H9 (cell line): ENCODE results near the gene KIAA0825. TPM values are rescaled to one million over a fixed set of nuclear protein-coding genes. Genes with fewer than 3 reads are reported as not detected.

Source experiments
- DNase-seq: peaks from one replicate; pipeline ENCODE4 v3.0.0-alpha.2; 2017
- H2AFZ ChIP-seq: one replicate; pipeline ENCODE4 v1.6.1; 2013; ENCODE audit warnings: mild to moderate bottlenecking, low read length, control low read depth, moderate library complexity
- H2AK5ac ChIP-seq: 2 replicates; pipeline ENCODE4 v1.6.1; 2013; ENCODE audit warnings: low read length, control low read depth, mixed read lengths; ENCODE audit not compliant: insufficient read length
- H2BK120ac ChIP-seq: one replicate; pipeline ENCODE4 v1.6.1; 2013; ENCODE audit warnings: low read depth, mild to moderate bottlenecking, low read length, control low read depth, inconsistent platforms; ENCODE audit not compliant: poor library complexity, severe bottlenecking
- H2BK12ac ChIP-seq: 2 replicates; pipeline ENCODE4 v1.6.1; 2013; ENCODE audit warnings: low read length, control low read depth, mixed read lengths, low read depth; ENCODE audit not compliant: insufficient read length
- H2BK15ac ChIP-seq: 2 replicates; pipeline ENCODE4 v1.6.1; 2013; ENCODE audit warnings: low read depth, low read length, control low read depth
- H2BK20ac ChIP-seq: one replicate; pipeline ENCODE4 v1.6.1; 2013; ENCODE audit warnings: low read depth, mild to moderate bottlenecking, low read length, control low read depth, inconsistent platforms; ENCODE audit not compliant: poor library complexity, severe bottlenecking
- H2BK5ac ChIP-seq: 2 replicates; pipeline ENCODE4 v1.6.1; 2013; ENCODE audit warnings: low read length, control low read depth, mixed read lengths; ENCODE audit not compliant: insufficient read length
- H3K14ac ChIP-seq: 2 replicates; pipeline ENCODE4 v1.6.1; 2013; ENCODE audit warnings: low read length, control low read depth; ENCODE audit not compliant: insufficient read depth
- H3K18ac ChIP-seq: 2 replicates; pipeline ENCODE4 v1.6.1; 2013; ENCODE audit warnings: low read depth, mild to moderate bottlenecking, mixed read lengths, low read length, control low read depth; ENCODE audit not compliant: insufficient read length
- H3K23ac ChIP-seq: 2 replicates; pipeline ENCODE4 v1.6.1; 2013; ENCODE audit warnings: low read length, control low read depth, mixed read lengths, low read depth; ENCODE audit not compliant: insufficient read length
- H3K23me2 ChIP-seq: 2 replicates; pipeline ENCODE4 v1.6.1; 2013; ENCODE audit warnings: low read depth, mild to moderate bottlenecking, mixed read lengths, low read length, control low read depth; ENCODE audit not compliant: insufficient read length, poor library complexity, severe bottlenecking
- H3K27ac ChIP-seq: 2 replicates; pipeline ENCODE4 v1.5.1; 2013; ENCODE audit warnings: low read length, control low read depth, mixed read lengths, low read depth; ENCODE audit not compliant: insufficient read length
- H3K27me3 ChIP-seq: 2 replicates; pipeline ENCODE4 v1.6.1; 2013; ENCODE audit warnings: low read length, control low read depth, inconsistent platforms; ENCODE audit not compliant: insufficient read depth
- H3K4ac ChIP-seq: 2 replicates; pipeline ENCODE4 v1.6.1; 2013; ENCODE audit warnings: low read depth, mild to moderate bottlenecking, control low read depth, inconsistent platforms, low read length, moderate library complexity
- H3K4me1 ChIP-seq: 2 replicates; pipeline ENCODE4 v1.6.1; 2013; ENCODE audit warnings: low read length, control low read depth, inconsistent platforms; ENCODE audit not compliant: insufficient read depth
- H3K4me2 ChIP-seq: 2 replicates; pipeline ENCODE4 v1.6.1; 2013; ENCODE audit warnings: low read length, control low read depth, mixed read lengths; ENCODE audit not compliant: insufficient read length, insufficient read depth
- H3K56ac ChIP-seq: 2 replicates; pipeline ENCODE4 v1.6.1; 2013; ENCODE audit warnings: low read depth, mild to moderate bottlenecking, mixed read lengths, low read length, control low read depth; ENCODE audit not compliant: insufficient read length
- H3K79me1 ChIP-seq: 2 replicates; pipeline ENCODE4 v1.6.1; 2013; ENCODE audit warnings: low read depth, mild to moderate bottlenecking, moderate library complexity, low read length, control low read depth, inconsistent platforms; ENCODE audit not compliant: insufficient read depth, poor library complexity, severe bottlenecking
- H3K79me2 ChIP-seq: 2 replicates; pipeline ENCODE4 v1.6.1; 2013; ENCODE audit warnings: low read length, control low read depth, inconsistent platforms; ENCODE audit not compliant: insufficient read depth
- H3K9ac ChIP-seq: 2 replicates; pipeline ENCODE4 v1.6.1; 2013; ENCODE audit warnings: low read length, control low read depth, mixed read lengths; ENCODE audit not compliant: insufficient read length; ENCODE audit errors: extremely low read depth
- H3K9me3 ChIP-seq: one replicate; pipeline ENCODE4 v1.6.1; 2013; ENCODE audit warnings: low read depth, low read length, inconsistent platforms; ENCODE audit not compliant: control insufficient read depth
- H3T11ph ChIP-seq: one replicate; pipeline ENCODE4 v1.6.1; 2013; ENCODE audit warnings: mild to moderate bottlenecking, low read length, control low read depth, inconsistent platforms
- H4K20me1 ChIP-seq: one replicate; pipeline ENCODE4 v1.6.1; 2013; ENCODE audit not compliant: control insufficient read depth, insufficient read length, insufficient read depth
- H4K5ac ChIP-seq: 2 replicates; pipeline ENCODE4 v1.6.1; 2013; ENCODE audit warnings: low read depth, mild to moderate bottlenecking, mixed read lengths, low read length, control low read depth; ENCODE audit not compliant: insufficient read length
- H4K8ac ChIP-seq: replicated peaks from 2 replicates; pipeline ENCODE4 v1.6.1; 2013; ENCODE audit warnings: low read length, control low read depth, mixed read lengths, low read depth; ENCODE audit not compliant: insufficient read length
- H4K91ac ChIP-seq: 2 replicates; pipeline ENCODE4 v1.6.1; 2013; ENCODE audit warnings: low read depth, mild to moderate bottlenecking, moderate library complexity, mixed read lengths, low read length, control low read depth; ENCODE audit not compliant: insufficient read length
- H3K27ac Mint-ChIP-seq, 3 experiments: 2 replicates in 2 of 3; 3 replicates in 1 of 3; pipeline ENCODE4 v1.8.0; 2020 to 2021; ENCODE audit warnings: mixed read lengths in 3 of 3, mild to moderate bottlenecking in 1 of 3, moderate library complexity in 1 of 3
- H3K27me3 Mint-ChIP-seq: 2 replicates; pipeline ENCODE4 v1.8.0; 2021; ENCODE audit warnings: low read depth, mild to moderate bottlenecking, moderate library complexity, mixed read lengths
- H3K36me3 Mint-ChIP-seq, 3 experiments: 2 replicates in 2 of 3; 3 replicates in 1 of 3; pipeline ENCODE4 v1.8.0; 2020 to 2021; ENCODE audit warnings: low read depth in 3 of 3, mixed read lengths in 3 of 3; ENCODE audit not compliant: insufficient read depth in 1 of 3
- H3K4me1 Mint-ChIP-seq, 2 experiments: 2 replicates each; pipeline ENCODE4 v1.8.0; 2020; ENCODE audit warnings: mixed read lengths in 2 of 2
- H3K4me3 Mint-ChIP-seq, 2 experiments: 2 replicates in 1 of 2; 3 replicates in 1 of 2; pipeline ENCODE4 v1.8.0; 2020 to 2021; ENCODE audit warnings: mild to moderate bottlenecking in 2 of 2, mixed read lengths in 2 of 2, moderate library complexity in 1 of 2
- H3K9me3 Mint-ChIP-seq, 2 experiments: 2 replicates in 1 of 2; 3 replicates in 1 of 2; pipeline ENCODE4 v1.8.0; 2020; ENCODE audit warnings: mild to moderate bottlenecking in 2 of 2, mixed read lengths in 2 of 2, moderate library complexity in 1 of 2
- WGBS: extraction: QIAGEN DNeasy Blood & Tissue Kit; methylation state at CpG from one replicate; pipeline ENCODE4 v1.1.7; 2013; ENCODE audit warnings: missing lambda C conversion rate, low lambda C conversion rate, mixed read lengths; ENCODE audit not compliant: insufficient read length; ENCODE audit errors: extremely low coverage; 5-methylcytosine and 5-hydroxymethylcytosine counted together
- total RNA-seq: library from RNA; stranded (reverse); gene quantifications from 2 replicates; pipeline ENCODE4 v1.2.1, GENCODE V29; 2021
- TF ChIP-seq, protein P1 (sequence below): fragments of 200-600 bp; sonication (generic); conservative IDR thresholded peaks from 3 replicates; pipeline ENCODE4 v1.8.0; 2021; ENCODE audit warnings: antibody characterized with exemption, mild to moderate bottlenecking

Gene KIAA0825
- total RNA-seq, 1 experiment from 2014 or later, result 1.8 TPM

DNA sequence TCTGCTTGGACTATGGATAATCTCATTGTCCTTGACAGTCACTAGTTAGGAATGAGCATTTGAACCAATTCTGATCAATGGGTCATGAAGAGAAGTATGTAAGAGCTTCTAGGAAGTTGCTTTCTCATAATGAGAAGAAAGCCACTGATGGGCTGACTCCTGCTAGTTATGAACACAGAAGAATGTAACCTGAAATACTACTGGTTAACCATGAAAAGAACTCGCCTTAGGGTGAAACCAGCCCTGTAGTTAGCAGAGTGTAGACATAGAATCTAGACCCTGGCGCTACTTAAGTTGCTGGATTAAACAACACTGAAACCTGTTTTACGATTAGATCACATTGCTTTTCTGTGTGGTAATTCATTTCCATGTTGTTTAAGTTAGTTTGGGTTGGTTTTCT lies 26.6 kb upstream of the KIAA0825 start:
- Histone ChIP-seq H4K20me1 (no peaks in the 10 kb centered on the region), H3K79me1 (peaks cover 3% of the 10 kb centered on the region), H2BK20ac (no peak overlapping the region), H2BK12ac (no peak overlapping the region), H4K91ac (no peak overlapping the region), H3K23me2 (no peaks in the 10 kb centered on the region), H3K18ac (no peak overlapping the region), H3K27ac (no peak overlapping the region), H3K4ac (no peak overlapping the region), H2AFZ (no peak overlapping the region), H3K4me1 (no peaks in the 10 kb centered on the region), H3K27me3 (no peaks in the 10 kb centered on the region), H2BK15ac (no peak overlapping the region), H3T11ph (no peak overlapping the region), H3K9ac (no peak overlapping the region), H2AK5ac (no peak overlapping the region), H3K9me3 (no peaks in the 10 kb centered on the region), H2BK5ac (no peak overlapping the region), H2BK120ac (no peak overlapping the region), H3K79me2 (no peaks in the 10 kb centered on the region), H3K14ac (no peak overlapping the region), H4K8ac (no peak overlapping the region), H4K5ac (no peak overlapping the region), H3K23ac (no peak overlapping the region), H3K56ac (no peak overlapping the region), H3K4me2 (no peak overlapping the region)
- WGBS, result no CpG with 5 or more reads among the region's 3 CpGs
- TF ChIP-seq, protein P1, sequence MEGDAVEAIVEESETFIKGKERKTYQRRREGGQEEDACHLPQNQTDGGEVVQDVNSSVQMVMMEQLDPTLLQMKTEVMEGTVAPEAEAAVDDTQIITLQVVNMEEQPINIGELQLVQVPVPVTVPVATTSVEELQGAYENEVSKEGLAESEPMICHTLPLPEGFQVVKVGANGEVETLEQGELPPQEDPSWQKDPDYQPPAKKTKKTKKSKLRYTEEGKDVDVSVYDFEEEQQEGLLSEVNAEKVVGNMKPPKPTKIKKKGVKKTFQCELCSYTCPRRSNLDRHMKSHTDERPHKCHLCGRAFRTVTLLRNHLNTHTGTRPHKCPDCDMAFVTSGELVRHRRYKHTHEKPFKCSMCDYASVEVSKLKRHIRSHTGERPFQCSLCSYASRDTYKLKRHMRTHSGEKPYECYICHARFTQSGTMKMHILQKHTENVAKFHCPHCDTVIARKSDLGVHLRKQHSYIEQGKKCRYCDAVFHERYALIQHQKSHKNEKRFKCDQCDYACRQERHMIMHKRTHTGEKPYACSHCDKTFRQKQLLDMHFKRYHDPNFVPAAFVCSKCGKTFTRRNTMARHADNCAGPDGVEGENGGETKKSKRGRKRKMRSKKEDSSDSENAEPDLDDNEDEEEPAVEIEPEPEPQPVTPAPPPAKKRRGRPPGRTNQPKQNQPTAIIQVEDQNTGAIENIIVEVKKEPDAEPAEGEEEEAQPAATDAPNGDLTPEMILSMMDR, result no peak
- Mint-ChIP-seq H3K9me3 (peaks cover 7 to 9% of the 10 kb centered on the region in 2 experiments), H3K27ac (no peak overlapping the region), H3K4me3 (no peak overlapping the region), H3K36me3 (peaks cover 16 to 19% (median 16%) of the 10 kb centered on the region in 3 experiments), H3K4me1 (no peaks in the 10 kb centered on the region), H3K27me3 (no peaks in the 10 kb centered on the region)
- no peak for DNase-seq
